ENCODE data around the gene GMPR.

Gene GMPR

DNA sequence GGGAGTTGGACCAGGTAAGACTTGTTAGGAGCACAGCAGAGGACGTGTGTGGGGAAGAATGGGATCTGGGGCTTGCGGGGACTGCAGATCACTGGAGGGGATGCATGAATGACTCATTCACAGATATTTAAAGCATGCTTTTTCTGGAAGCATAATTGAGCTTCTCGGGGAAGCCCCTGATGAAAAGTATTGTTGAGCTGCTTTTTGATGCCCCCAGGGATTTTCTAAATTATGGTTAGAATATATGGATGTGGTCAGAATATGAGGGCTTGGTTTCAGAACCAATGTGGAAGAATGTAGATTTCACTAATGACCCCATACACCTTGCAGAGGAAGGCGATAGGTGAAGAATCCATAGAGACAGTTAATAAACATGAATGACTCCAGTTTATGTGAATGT lies 36.1 kb downstream of the GMPR start:
- FAIRE-seq: no peak

GRCh38 chr6:16274885-16275589 lies 36.6 kb downstream of the GMPR start:
- no peak for FAIRE-seq

GRCh38 chr6:16277101-16277981 lies 39.0 kb downstream of the GMPR start:
- no peak for FAIRE-seq

DNA sequence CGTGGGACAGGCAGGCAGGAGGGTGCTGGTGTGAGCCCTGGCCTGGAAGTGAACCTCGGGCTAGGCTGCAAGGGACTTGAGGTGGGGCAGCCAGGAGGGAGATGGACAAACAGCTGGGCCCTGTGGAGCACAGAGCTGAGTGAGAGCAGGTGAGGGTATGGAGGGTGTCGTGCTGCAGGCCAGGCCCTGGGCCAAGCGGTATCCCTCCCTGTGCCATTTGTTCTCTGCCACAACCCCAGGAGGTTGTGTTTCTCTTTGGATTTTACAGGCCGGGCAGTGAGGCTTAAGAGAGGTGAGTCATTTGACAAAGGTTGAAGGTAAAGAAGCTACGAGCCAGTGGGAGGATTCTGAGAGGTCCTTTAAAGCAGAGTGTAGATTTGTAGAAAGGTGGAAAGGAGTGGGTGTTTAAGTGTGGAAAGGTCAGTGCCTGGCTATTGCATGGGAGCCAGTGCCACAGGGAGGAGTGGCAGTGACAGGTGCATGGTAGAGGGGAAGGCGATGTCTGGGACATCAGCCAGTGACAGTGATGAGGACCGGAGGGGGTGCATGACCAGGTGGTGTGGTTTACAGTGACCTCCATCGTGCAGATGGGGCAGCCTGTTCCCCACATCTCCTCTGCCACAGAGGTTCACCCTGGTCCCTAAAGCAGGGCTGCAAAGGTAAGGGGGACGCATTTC lies 39.8 kb downstream of the GMPR start:
- FAIRE-seq: no peak

GRCh38 chr6:16278750-16279149 lies 40.4 kb downstream of the GMPR start:
- no peak for FAIRE-seq

GRCh38 chr6:16279243-16279642 lies 40.9 kb downstream of the GMPR start:
- FAIRE-seq: no peak

DNA sequence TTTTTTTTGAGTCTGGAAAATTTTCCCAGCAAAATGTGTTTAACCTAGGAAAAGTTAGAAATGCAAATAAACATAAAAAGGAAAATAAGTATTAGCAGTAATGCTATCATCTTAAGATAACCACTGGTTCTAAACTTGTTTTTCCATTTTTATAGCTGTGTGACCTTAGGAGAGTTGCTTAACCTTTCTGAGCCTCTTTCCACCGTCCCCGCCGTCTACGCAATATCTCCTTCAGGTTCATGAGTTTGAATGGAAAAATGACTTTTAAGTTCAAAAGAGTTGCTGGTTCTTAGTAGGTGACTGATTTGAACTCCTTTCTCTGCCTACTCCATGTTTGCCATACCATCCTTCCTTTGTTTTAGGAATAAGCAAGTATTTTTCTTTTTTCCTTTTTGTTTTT lies 44.0 kb downstream of the GMPR start:
- no peak for FAIRE-seq

- no peak for FAIRE-seq
These were observed 46.1 kb downstream of the GMPR start for GRCh38 chr6:16284472-16284871.

- FAIRE-seq: no peak
These were observed 47.2 kb downstream of the GMPR start for GRCh38 chr6:16285467-16286150.

GRCh38 chr6:16286151-16286522 lies 47.8 kb downstream of the GMPR start:
- no peak for FAIRE-seq

- FAIRE-seq: no peak
These were observed 49.8 kb downstream of the GMPR start for GRCh38 chr6:16288163-16288562.

DNA sequence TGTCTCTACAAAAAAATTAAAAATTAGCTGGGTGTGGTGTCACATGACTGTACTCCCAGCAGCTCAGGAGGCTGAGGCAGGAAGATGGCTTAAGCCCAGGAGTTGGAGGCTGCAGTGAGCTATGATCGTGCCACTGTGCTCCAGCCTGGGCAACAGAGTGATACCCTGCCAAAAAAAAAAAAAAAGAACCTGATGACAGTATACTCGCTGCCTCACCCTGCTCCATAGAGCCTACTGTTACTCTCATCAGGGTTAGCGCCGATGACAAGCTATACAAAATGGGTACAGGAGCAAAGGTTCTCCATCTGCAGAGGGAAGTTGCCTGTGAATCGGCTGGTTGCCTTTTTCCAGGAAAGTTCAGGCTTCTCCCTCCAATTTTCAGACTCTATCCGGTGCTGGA lies 53.4 kb downstream of the GMPR start:
- no peak for FAIRE-seq

GRCh38 chr6:16292432-16292831 lies 54.0 kb downstream of the GMPR start:
- no peak for FAIRE-seq

DNA sequence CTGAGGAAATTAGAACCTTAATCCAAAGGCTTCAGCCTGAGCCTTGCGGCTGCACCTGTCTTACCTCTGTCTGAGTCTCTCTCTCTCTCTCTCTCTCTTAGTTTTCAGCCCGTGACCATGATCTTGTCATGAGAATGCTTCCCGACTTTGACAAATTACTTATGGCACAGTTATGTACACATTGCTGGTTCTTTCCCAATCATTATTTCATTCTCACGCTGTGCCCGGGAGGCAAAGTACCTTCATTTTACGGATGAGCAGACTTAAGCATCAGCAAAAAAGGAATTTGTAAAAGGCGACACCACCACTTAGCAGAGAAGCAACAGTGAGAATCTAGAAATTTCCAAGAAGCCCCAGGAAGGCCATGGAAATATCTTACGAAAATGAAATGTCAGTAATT lies 54.6 kb downstream of the GMPR start:
- FAIRE-seq: no peak

- no peak for FAIRE-seq
These were observed 56.0 kb downstream of the GMPR start for GRCh38 chr6:16294371-16294770.

DNA sequence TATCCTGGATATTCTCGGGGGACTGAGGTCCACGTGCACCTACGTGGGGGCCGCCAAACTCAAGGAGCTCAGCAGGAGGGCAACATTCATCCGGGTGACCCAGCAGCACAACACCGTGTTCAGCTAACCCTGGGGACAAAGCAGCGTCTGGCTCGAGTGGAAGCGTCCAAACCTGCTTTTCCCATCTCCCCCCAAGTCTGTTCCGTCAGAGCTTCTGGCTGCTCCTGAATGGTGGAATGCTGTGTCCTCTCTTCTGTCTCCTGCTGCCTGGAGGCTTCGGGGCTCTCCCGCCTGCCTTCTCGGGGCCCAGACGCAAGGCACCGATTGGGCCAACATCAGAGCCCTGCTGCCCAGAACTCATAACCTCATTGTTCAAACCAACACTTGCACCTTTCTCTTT lies 56.7 kb downstream of the GMPR start:
- no peak for FAIRE-seq

GRCh38 chr6:16295471-16295870 lies 57.1 kb downstream of the GMPR start:
- no peak for FAIRE-seq

DNA sequence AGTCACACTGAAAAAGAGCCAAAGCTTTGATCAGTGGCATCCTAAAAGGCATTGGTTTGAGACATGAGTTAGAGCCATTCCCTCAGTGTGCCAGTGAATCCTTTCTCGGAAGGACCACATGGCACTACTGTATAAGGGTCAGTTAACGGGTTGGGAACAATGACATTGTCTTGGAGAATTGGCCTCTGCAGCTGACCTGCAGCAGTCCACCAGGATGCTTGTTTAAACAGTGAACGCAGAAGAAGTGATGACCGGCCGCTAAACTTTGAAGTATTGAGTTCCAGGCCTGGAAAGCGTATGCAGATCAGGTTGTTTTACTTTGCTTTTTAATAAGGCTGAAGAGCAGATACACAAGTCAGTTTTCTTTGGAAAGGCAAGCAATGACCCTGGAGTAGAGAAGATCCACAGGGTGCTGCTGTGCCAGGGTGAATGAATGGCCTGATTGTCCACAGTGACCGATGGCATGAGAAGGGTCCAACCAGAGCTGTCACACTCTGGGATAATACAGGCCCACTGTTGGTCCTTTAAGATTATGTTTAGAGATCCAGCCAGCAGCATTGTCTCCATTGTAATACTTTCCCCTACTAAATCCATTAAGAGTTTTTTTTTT lies 57.8 kb downstream of the GMPR start:
- no peak for FAIRE-seq

- no peak for FAIRE-seq
These were observed 61.5 kb downstream of the GMPR start for GRCh38 chr6:16299861-16300260.

DNA sequence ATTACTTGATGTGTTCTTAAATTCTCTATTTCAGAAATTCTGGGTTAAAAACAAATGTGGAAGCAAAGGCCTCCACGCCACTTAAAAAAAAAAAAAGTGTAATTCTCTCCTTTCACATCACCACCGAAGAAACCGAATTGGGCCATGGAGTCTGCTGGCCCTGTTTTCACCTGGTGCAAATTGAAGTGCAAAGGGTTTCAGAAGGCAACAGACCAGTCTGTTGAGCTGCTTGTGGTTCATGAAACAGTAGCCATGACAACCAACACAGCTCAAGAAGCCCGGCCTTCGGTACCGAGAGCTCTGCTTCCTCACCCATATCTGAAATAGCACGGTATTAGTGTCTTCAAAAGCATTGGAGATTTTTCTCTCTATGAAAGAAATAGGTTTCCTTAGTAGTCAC lies 63.1 kb downstream of the GMPR start:
- FAIRE-seq: no peak

DNA sequence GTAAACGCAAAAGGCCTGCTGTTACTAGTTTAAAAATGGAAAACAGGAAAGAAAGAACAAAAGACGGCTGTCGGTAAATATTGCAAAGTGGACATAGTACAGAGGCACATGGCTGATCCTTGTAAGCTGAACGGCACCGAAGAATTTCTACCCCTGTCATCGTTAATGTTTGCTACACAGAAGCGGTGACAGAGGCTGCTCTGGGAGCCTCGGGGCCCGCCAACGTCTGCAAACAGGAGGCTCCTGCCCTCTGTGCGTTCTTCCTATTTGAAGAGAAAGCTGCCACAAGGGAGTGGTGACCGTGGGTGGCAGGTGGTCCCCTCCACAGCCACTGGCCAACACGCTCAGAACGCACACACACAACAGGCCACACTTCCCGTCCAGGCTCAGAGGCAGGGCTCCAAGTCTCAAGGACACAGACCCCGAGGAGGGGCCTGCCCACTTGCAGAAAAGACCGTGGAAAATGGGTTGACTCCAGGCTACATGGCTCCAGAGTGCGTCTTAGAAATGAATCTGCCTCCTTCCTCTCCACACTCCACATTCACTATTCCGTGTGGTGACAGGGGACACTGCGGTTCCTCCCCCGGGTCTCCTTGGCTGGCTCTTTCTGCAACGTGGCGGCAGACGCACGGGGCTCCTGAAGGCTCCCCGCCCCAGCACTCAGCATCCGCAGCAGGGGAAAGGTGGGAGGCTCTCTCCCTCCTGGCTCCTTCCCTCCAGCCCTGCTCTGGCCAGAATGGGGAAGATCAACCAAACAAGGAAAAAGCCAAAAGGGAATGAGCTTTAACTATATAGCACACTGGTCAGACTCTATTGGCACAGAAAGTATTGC lies 64.5 kb downstream of the GMPR start:
- no peak for FAIRE-seq

DNA sequence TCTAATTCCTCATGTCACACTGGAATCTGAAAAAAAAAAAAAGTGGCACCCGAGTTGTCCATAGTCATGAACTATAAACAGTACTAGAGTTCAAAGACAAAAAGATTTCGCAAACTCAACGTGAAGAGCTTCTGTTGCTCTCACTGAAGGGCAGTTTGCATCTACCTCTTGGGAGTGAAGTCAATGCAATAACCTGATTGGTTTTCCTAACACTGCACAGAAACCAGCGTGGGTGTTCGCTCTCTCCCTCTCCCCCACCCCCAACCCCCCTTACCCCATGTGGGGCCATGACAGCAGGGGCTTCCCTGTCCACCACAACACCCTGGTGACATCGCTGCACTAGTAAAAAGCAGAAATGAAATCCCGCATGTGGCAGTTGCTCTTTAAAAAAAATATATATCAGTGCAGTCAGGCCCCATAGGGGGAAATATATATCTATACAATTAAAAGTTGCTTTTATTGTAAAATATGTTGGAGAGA lies 66.9 kb downstream of the GMPR start:
- FAIRE-seq: no peak
